Measurements from ENCODE around the gene KCTD17.

- no peak for TF ChIP-seq CTCF (conservative IDR thresholded peaks at IDR 0.05)
- no peak for TF ChIP-seq ZFX (IDR thresholded peaks at IDR 0.05)
Observed at GRCh38 chr22:37019309-37020191, 32.0 kb upstream of the KCTD17 start, which contains the start of the genes MPST and TST.

Measured in C4-2B (cell line).